ENCODE measurements around the gene SIPA1L2. TPM values are rescaled to one million over a fixed set of nuclear protein-coding genes. Genes with fewer than 3 reads are reported as not detected.

SIPA1L2 gene
- total RNA-seq: 10 to 100 TPM; 17.6 to 36.4 (median 23.8) TPM

DNA sequence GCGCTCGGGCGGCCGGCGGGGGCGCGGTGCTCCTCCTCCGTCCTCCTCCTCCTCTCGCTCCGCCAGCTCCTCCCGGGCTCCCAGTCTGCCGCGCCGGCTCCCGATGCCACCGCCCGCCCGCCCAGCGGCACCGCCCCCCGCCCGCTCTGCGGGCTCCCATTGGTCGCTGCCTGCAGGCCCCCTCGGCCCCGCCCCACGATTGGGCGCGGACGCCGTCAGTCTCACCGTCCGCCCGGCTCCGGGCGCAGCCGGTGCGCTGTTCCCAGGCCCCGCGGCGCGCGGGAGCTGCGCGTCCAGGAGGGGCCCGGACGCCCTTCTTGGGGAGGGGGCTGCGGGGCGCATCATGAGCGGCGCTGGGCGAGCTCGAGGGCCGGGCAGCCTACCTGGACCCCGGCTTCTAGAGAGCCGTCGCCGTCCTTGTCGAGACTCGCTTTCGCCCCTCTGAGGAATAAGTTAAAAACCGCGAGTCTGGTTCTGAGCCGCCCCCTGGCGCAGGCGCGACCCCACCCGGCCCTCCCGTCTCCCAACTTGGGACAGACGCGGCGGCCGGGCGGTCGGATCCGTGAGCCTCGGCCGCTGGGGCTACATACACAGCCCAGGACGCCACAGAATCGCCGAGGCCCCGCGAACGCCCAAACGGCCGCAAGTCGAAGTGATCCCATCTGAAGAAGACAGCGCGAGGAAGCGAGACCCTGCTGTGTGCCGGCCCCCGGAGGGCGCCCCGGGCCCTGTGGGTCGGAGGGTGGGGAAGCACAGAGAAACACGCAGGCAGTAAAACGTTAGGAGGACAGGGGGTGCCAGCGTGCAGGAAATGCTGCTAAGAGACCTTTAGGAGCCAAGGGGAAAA lies at the start of gene SIPA1L2:
Gene SIPA1L2, minus strand, starts transcription at position 87 of the 847 bp plus-strand sequence. CDS start 114,794 bp downstream, outside the sequence.
- TF ChIP-seq, protein P1, sequence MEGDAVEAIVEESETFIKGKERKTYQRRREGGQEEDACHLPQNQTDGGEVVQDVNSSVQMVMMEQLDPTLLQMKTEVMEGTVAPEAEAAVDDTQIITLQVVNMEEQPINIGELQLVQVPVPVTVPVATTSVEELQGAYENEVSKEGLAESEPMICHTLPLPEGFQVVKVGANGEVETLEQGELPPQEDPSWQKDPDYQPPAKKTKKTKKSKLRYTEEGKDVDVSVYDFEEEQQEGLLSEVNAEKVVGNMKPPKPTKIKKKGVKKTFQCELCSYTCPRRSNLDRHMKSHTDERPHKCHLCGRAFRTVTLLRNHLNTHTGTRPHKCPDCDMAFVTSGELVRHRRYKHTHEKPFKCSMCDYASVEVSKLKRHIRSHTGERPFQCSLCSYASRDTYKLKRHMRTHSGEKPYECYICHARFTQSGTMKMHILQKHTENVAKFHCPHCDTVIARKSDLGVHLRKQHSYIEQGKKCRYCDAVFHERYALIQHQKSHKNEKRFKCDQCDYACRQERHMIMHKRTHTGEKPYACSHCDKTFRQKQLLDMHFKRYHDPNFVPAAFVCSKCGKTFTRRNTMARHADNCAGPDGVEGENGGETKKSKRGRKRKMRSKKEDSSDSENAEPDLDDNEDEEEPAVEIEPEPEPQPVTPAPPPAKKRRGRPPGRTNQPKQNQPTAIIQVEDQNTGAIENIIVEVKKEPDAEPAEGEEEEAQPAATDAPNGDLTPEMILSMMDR (IDR thresholded peaks at IDR 0.05; ENCODE audit: low read depth): no peak

DNA sequence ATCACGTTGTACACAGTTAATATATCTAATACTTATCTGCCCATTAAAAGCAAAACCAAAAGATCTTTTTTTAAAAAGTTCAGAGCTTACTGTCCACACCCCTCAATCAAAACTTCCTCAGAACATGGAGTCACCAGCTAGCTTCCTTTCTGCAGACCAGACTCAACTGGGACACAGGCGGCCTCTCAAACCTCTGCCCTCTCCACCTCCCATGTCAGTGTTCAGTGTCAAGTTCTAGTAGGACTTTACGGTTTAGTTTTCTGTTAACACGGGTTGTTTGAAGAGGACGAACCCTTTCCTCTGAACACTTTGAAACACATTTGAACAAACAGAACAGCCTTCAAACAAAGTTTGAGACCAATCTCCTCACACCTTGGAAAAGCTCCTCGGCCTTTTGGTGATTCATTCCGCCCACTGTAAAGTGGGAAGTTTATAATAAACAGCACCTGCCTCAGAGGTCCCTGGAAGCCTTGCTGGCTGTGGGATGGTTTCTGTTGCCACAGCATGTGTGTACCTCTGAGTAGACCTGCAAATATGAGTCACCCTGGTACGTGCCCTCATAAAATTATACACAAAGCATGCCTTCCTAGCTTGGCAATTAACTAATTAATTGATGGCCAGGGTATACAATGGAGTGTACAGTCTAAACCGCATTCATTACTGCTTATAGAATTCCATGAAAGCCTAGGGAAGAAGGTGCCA lies 48.4 kb upstream of the SIPA1L2 start:
- TF ChIP-seq, protein P1 (IDR thresholded peaks at IDR 0.05; ENCODE audit: low read depth): no peak

DNA sequence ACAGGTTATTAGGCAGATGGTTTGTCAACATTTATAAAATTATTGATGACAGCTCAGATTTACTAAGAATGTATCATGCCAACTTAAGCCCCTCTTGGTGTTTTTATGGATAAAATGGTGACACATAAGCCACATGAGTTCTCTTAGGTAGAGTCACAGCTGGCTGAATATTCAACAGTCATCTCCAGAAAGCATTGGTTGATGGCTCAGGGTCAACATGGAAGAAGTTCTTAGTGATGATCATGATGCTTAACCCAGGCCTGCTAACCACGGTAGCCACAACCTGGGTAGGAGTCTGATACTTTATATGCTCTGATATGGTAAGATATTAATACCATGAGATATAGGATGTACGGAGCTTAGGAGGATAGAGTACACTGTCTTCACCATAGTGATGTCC lies 46.4 kb upstream of the SIPA1L2 start:
- TF ChIP-seq, protein P1 (IDR thresholded peaks at IDR 0.05; ENCODE audit: low read depth): no peak

GRCh38 chr1:232675898-232676297 lies 46.0 kb upstream of the SIPA1L2 start:
- TF ChIP-seq, protein P1 (IDR thresholded peaks at IDR 0.05; ENCODE audit: low read depth): no peak

GRCh38 chr1:232675260-232675659 lies 45.3 kb upstream of the SIPA1L2 start:
- TF ChIP-seq, protein P1 (IDR thresholded peaks at IDR 0.05; ENCODE audit: low read depth): no peak

DNA sequence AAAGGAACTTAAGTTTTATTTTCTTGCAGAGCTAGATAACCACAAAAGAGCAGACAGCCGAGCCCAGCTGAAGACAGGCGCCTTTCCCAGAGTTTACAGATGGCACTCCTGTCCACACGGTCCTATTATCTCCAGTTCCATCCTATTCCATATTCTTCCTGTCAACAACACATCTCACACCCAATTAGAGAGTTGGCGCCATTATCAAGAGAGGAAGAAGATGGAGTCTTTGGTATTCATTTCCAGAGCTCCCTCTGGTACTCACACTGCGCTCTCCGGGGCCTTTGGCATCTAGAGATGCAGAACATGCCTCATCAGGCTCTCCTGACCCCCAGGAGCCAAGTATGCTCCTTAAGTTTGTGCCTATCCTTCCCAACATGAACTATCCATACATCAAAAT lies 43.3 kb upstream of the SIPA1L2 start:
- TF ChIP-seq, protein P1 (IDR thresholded peaks at IDR 0.05; ENCODE audit: low read depth): no peak

All from subcutaneous adipose tissue (tissue), 4 donors.